Thymus (tissue), 11 donors: ENCODE results near the gene C6orf15. TPM values are rescaled to one million over a fixed set of nuclear protein-coding genes. Genes with fewer than 3 reads are reported as not detected.

ENCODE experiments used
- DNase-seq, 9 donors: peaks; one replicate each; pipeline ENCODE4 v3.0.0-alpha.2; 2013; ENCODE audit warnings: low spot score in 9 of 9, low read depth in 6 of 9, missing footprints in 1 of 9
- H3K27ac ChIP-seq, 2 donors: one replicate each; pipeline ENCODE4 v1.5.1; 2013; ENCODE audit warnings: control low read depth in 1 of 2, low read depth in 1 of 2, low read length in 1 of 2, mild to moderate bottlenecking in 1 of 2, moderate library complexity in 1 of 2
- H3K27me3 ChIP-seq, 2 donors: one replicate each; pipeline ENCODE4 v1.5.1; 2013; ENCODE audit warnings: low read length in 1 of 2; ENCODE audit not compliant: control insufficient read depth in 2 of 2, insufficient read depth in 1 of 2
- H3K36me3 ChIP-seq, 2 donors: one replicate each; pipeline ENCODE4 v1.5.1; 2013; ENCODE audit warnings: low read length in 1 of 2, mild to moderate bottlenecking in 1 of 2, moderate library complexity in 1 of 2; ENCODE audit not compliant: control insufficient read depth in 2 of 2, insufficient read depth in 2 of 2
- H3K4me1 ChIP-seq, 2 donors: one replicate each; pipeline ENCODE4 v1.5.1; 2013; ENCODE audit warnings: low read length in 2 of 2; ENCODE audit not compliant: control insufficient read depth in 2 of 2, insufficient read depth in 2 of 2
- H3K4me3 ChIP-seq, 2 donors: one replicate each; pipeline ENCODE4 v1.5.1; 2013; ENCODE audit warnings: low read length in 2 of 2, control low read depth in 1 of 2, mild to moderate bottlenecking in 1 of 2
- H3K9me3 ChIP-seq, 2 donors: one replicate each; pipeline ENCODE4 v1.5.1; 2013; ENCODE audit warnings: low read length in 1 of 2, mild to moderate bottlenecking in 1 of 2; ENCODE audit not compliant: control insufficient read depth in 2 of 2, insufficient read depth in 1 of 2
- WGBS: extraction: QIAGEN DNeasy Blood & Tissue Kit; methylation state at CpG from one replicate; pipeline ENCODE4 v1.1.7; 2013; 5-methylcytosine and 5-hydroxymethylcytosine counted together
- polyA plus RNA-seq: library from polyadenylated mRNA; stranded (reverse); fragments of 200-250 nt; gene quantifications from one replicate; pipeline ENCODE4 v1.2.3, GENCODE V29; 2013
- total RNA-seq: library from RNA; stranded (reverse); fragments of 120-200 nt; gene quantifications from one replicate; pipeline ENCODE4 v1.2.4, GENCODE V29; 2013
- donor health status: healthy.

C6orf15 gene
- total and polyA plus RNA-seq, 2 donors: 0.38 to 24.6 TPM

DNA sequence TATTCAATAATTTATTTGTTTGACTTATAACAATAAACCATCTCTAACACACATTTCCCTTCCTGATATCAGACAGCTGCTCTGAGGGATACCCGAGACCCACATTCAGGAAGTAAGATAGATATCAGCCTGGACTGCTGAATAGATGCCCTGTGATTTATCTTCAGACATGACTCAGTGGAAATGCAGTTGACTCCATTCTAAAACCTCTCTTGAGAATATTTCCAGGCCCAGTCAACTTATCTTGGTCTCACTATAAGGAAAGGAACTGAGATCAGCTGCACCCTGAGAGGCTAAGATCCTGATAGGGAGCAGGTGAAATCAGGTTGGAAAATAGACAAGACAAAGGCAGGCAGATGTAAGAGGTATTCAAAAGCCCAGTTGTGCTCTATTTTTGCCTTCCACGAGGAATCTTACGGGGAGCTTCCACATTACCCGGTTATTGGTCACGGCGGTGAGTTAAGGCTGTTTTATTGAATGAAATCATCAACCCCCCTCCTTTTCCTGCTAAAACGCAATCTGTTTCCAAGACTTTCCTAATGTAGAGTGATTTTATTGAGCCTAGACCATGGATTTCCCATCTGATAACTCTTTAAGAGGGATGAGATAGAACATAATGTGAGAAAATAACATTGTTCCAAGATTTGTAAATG, 25.5 kb downstream of the C6orf15 start:
- WGBS: 55% methylated on average over 7 of the region's 7 CpGs
- Histone ChIP-seq H3K27ac (no peak overlapping the region), H3K4me3 (no peak overlapping the region)

DNA sequence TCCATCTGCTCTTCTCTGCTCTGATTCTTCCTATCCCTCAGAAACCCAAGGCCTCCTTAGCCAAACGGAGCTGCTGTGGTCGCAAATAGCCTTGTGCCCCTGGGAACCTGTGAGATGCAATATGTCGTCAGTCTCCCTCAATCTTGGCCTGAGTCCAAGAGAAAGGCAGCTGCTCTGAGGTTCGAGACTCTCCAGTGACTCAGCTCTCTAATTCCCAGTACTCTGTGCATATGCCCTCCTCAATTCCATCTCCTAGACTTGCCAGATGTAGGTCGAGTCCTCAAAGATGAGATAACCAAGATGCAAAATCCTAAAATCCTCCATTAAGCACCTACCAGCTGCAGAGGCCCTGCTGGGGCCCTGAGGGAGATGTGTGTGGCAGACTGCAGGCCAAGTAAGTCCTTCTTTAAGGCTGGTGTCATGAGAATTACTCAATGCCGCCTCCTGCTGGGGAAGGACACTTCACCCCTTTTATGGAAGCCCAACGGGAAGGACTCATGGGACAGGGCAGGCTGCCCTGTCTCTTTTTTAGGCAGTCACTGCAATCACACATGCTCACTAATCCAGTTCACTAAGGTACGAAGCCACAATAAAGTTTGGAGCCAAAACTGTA, 28.5 kb downstream of the C6orf15 start:
- Histone ChIP-seq H3K9me3 (no peaks in the 10 kb centered on the region), H3K4me3 (no peak overlapping the region), H3K4me1 (peaks cover 0 to 6% of the 10 kb centered on the region in 2 donors), H3K27ac (no peak overlapping the region), H3K36me3 (no peaks in the 10 kb centered on the region), H3K27me3 (peaks cover 0 to 23% of the 10 kb centered on the region in 2 donors)
- 82% methylated on average over 8 of the region's 8 CpGs for WGBS
- peak in 3 of 9 donors; percentile 18 to 53 (median 50) for DNase-seq

More for the DNA sequence above, 25.5 kb downstream of the C6orf15 start:
- Histone ChIP-seq H3K27me3 (peaks cover 0 to 16% of the 10 kb centered on the region in 2 donors), H3K9me3 (no peaks in the 10 kb centered on the region), H3K36me3 (no peaks in the 10 kb centered on the region), H3K4me1 (no peaks in the 10 kb centered on the region)
- DNase-seq: no peak

DNA sequence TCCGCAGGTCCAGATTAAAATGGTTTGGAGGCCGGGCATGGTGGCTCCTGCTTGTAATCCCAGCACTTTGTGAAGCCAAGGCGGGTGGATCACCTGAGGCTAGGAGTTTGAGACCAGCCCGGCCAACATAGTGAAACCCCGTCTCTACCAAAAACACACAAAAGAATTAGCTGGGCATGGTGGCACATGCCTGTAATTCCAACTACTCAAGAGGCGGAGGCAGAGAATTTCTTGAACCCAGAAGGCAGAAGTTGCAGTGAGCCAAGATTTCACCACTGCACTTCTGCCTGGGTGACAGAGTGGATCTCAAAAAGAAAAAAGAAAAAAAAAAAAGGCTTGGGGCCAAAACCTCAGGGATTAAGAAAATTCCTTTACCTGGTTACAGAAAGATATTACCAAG, 30.5 kb downstream of the C6orf15 start:
- H3K36me3 ChIP-seq: no peaks in the 10 kb centered on the region
- no peaks in the 10 kb centered on the region for H3K9me3 ChIP-seq
- WGBS: 96% methylated on average over 6 of the region's 6 CpGs
- DNase-seq: no peak
- H3K27me3 ChIP-seq: peaks cover 0 to 20% of the 10 kb centered on the region in 2 donors
- H3K27ac ChIP-seq: no peak overlapping the region
- H3K4me1 ChIP-seq: peaks cover 0 to 6% of the 10 kb centered on the region in 2 donors
- H3K4me3 ChIP-seq: no peak overlapping the region

DNA sequence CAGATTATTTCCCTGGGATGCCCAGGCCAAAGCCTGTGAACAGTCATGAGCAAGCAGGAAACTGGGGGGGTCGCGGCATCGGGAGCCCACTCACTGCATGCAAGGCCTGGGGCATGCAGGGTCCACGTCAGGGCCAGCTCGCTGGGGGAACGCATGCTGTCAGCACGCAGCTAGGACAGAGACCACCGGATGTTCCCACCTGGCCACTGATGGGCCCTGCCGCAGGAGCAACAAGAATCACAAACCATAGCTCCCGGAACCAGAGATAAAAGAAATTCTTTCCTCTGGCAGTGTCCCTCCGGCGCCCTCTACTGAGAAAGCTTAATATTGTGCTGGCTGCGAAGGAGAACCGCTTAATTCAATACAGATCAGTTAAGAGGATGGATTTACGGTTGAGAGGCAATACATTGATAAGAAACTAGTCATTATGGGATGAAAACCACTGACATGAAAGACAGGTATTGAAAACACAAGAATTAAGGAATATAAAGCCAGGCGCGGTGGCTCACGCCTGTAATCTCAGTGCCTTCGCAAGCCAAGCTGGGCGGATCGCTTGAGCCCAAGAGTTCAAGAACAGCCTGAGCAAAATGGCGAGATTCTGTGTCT, 32.6 kb downstream of the C6orf15 start:
- no peaks in the 10 kb centered on the region for H3K9me3 ChIP-seq
- peaks cover 0 to 6% of the 10 kb centered on the region in 2 donors for H3K4me1 ChIP-seq
- H3K36me3 ChIP-seq: no peaks in the 10 kb centered on the region
- peak; percentile 49 to 87 (median 61) for DNase-seq
- H3K27me3 ChIP-seq: peaks cover 0 to 7% of the 10 kb centered on the region in 2 donors
- no peak overlapping the region for H3K27ac ChIP-seq
- WGBS: 25% methylated on average over 22 of the region's 22 CpGs
- peak overlapping the region in 1 of 2 donors; percentile 26 for H3K4me3 ChIP-seq

DNA sequence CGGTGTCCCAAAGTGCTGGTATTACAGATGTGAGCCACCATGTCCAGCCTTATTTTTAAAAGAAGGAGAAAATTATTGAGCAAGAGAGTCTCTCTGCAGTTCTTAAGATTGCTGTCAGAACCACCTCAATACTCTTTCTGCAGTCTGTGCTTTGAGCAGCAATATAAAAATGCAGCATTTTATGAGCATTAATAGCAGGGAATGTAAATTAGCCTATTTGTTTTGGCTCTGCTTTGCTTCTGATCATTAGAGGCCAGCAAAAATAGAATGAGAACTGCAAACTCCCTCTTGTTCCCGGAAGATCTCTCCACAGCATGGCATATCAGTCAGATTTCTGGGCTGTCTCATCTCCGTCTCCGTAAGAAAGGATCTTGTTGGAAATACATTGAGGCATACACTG, 35.8 kb downstream of the C6orf15 start:
- peaks cover 0 to 6% of the 10 kb centered on the region in 2 donors for H3K4me1 ChIP-seq
- H3K27ac ChIP-seq: no peak overlapping the region
- over 99% methylated on average over 4 of the region's 4 CpGs for WGBS
- no peak overlapping the region for H3K4me3 ChIP-seq
- no peaks in the 10 kb centered on the region for H3K36me3 ChIP-seq
- no peak for DNase-seq
- no peaks in the 10 kb centered on the region for H3K9me3 ChIP-seq
- H3K27me3 ChIP-seq: peaks cover 0 to 5% of the 10 kb centered on the region in 2 donors

DNA sequence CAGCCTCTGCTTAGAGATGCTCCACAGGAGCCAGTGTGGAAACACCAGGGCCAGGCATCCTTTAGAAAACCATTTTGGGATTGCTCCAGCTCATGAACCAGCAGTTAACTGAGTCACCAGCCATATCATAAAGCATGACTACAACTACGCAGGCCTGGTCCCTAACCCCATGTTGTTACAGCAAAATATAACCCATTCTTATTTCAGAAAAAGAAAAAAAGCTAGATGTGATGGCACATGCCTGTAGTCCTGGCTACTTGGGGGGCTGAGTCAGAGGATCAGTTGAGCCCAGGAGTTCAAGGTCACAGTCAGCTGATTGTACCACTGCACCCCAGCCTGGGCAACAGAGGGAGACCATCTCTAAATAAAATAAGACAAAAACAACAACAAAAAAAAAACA, 36.8 kb downstream of the C6orf15 start:
- 98% methylated on average over 1 of the region's 1 CpG for WGBS
- Histone ChIP-seq H3K9me3 (no peaks in the 10 kb centered on the region), H3K4me3 (no peak overlapping the region), H3K4me1 (peaks cover 0 to 6% of the 10 kb centered on the region in 2 donors), H3K27ac (no peak overlapping the region), H3K27me3 (peaks cover 0 to 3% of the 10 kb centered on the region in 2 donors), H3K36me3 (no peaks in the 10 kb centered on the region)
- no peak for DNase-seq

DNA sequence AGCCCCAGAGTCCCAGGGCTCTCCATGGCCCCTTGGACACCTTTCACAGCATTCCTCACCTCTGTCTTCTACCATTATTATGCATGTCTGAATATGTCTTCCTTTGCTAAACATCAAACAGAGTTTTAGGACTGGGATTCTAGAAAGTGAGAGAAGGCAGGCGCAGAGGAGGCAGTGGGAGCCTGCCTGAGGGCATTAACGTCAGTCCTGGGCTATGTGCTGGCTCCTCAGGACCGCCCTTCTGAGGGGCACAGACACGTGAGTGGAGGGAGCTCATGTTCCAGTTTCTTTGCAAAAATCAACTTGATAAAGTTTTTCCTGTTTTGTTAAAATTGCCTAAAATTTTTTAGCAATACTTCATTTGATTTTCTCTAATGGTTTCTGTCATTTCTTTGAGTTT, 38.0 kb downstream of the C6orf15 start:
- Histone ChIP-seq H3K27me3 (no peaks in the 10 kb centered on the region), H3K27ac (no peak overlapping the region), H3K4me3 (no peak overlapping the region), H3K4me1 (peaks cover 0 to under 1% of the 10 kb centered on the region in 2 donors), H3K36me3 (no peaks in the 10 kb centered on the region), H3K9me3 (no peaks in the 10 kb centered on the region)
- no peak for DNase-seq
- 96% methylated on average over 4 of the region's 4 CpGs for WGBS

DNA sequence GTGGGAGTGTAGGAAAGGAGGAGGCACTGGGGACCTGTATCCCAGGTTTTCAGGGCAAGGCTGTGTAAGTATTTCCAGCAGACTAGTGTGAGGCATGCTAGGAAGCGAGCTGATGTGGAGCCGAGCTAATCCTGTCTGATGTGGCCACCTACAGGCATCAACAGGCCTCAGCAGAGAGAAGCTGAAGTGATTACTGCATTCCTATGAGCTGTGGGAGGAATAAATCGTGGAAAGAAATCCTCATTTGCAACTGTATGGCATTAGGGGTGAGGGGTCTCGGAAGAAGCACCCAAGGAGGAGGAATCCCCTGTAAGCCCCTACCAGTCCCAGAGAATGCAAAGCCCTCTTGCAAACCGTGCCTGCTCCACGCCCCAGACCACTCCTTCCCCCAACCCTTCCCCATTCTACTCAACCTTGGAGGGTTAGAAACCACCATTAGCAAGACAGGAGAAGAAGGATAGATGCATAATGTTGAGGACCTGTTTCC, 41.6 kb downstream of the C6orf15 start:
- peak in 1 of 9 donors; percentile 35 for DNase-seq
- 85% methylated on average over 6 of the region's 6 CpGs for WGBS
- Histone ChIP-seq H3K27ac (no peak overlapping the region), H3K27me3 (no peaks in the 10 kb centered on the region), H3K4me1 (no peaks in the 10 kb centered on the region), H3K4me3 (no peak overlapping the region), H3K36me3 (no peaks in the 10 kb centered on the region), H3K9me3 (no peaks in the 10 kb centered on the region)
